NCI-H82 treated with DMSO at 0.1 percent for 48 hours (cell line): ENCODE results near the gene ITGB6.

Source experiments
- DNase-seq: peaks from one replicate; lab custom pipeline; 2025; ENCODE audit not compliant: unreplicated experiment; lab: John Stamatoyannopoulos, UW

ITGB6 gene

GRCh38 chr2:160104115-160104514 lies 96.0 kb downstream of the ITGB6 start:
- DNase-seq, result no peak

GRCh38 chr2:160097326-160097725 lies 102.7 kb downstream of the ITGB6 start:
- DNase-seq, result no peak

GRCh38 chr2:160096409-160096808 lies 103.7 kb downstream of the ITGB6 start:
- no peak for DNase-seq

GRCh38 chr2:160092445-160092844 lies 107.6 kb downstream of the ITGB6 start:
- no peak for DNase-seq

- DNase-seq, result no peak
Measured at GRCh38 chr2:160091381-160091780, 108.7 kb downstream of the ITGB6 start.

GRCh38 chr2:160087854-160088745 lies 112.0 kb downstream of the ITGB6 start:
- no peak for DNase-seq

- no peak for DNase-seq
Measured at GRCh38 chr2:160085662-160086061, 114.4 kb downstream of the ITGB6 start.

GRCh38 chr2:160077912-160078810 lies 121.9 kb downstream of the ITGB6 start:
- DNase-seq, result no peak

- DNase-seq, result no peak
Measured at GRCh38 chr2:160076914-160077313, 123.2 kb downstream of the ITGB6 start.

- DNase-seq, result no peak
Measured at GRCh38 chr2:160076241-160076640, 123.8 kb downstream of the ITGB6 start.

- no peak for DNase-seq
Measured at GRCh38 chr2:160075171-160075570, 124.9 kb downstream of the ITGB6 start.

- DNase-seq, result no peak
Measured at GRCh38 chr2:160073284-160073888, 126.7 kb downstream of the ITGB6 start.

GRCh38 chr2:160068906-160069305 lies 131.2 kb downstream of the ITGB6 start:
- no peak for DNase-seq

- no peak for DNase-seq
Measured at GRCh38 chr2:160064916-160065315, 135.2 kb downstream of the ITGB6 start.

- no peak for DNase-seq
Measured at GRCh38 chr2:160063879-160064612, 136.0 kb downstream of the ITGB6 start.

- no peak for DNase-seq
Measured at GRCh38 chr2:160063271-160063670, 136.8 kb downstream of the ITGB6 start.

GRCh38 chr2:160062292-160063005 lies 137.6 kb downstream of the ITGB6 start, which contains the start of gene PLA2R1:
Gene PLA2R1 (minus strand): TSS chr2:160062615. CDS start chr2:160062403, 212 bp downstream.
- no peak for DNase-seq

- DNase-seq, result no peak
Measured at GRCh38 chr2:160061944-160062291, 138.2 kb downstream of the ITGB6 start.

- DNase-seq, result no peak
Measured at GRCh38 chr2:160061533-160061932, 138.5 kb downstream of the ITGB6 start.

GRCh38 chr2:160060297-160060696 lies 139.8 kb downstream of the ITGB6 start:
- no peak for DNase-seq
